ENCODE data around the gene ANGPTL2.

ANGPTL2 gene

GRCh38 chr9:127091526-127091925 lies 30.9 kb downstream of the ANGPTL2 start:
- H3F3A ChIP-seq (ENCODE audit: control insufficient read depth, insufficient read depth), result no peaks in the 10 kb centered on the region
- no peaks in the 10 kb centered on the region for H3K27me3 ChIP-seq (ENCODE audit: control insufficient read depth, low read length)
- H4K20me1 ChIP-seq (ENCODE audit: control insufficient read depth, insufficient read depth, low read depth, low read length), result no peaks in the 10 kb centered on the region
- H3K36me3 ChIP-seq (ENCODE audit: control insufficient read depth, low read length), result no peaks in the 10 kb centered on the region
- H3K9me3 ChIP-seq (ENCODE audit: control insufficient read depth, insufficient read depth, low read length), result no peaks in the 10 kb centered on the region
- no peaks in the 10 kb centered on the region for H3K79me2 ChIP-seq (ENCODE audit: control insufficient read depth, low read length)
- H3K4me3 ChIP-seq (ENCODE audit: low read length), result no peak overlapping the region
- H3K4me1 ChIP-seq (ENCODE audit: control insufficient read depth, low read length), result no peaks in the 10 kb centered on the region
- H3K4me2 ChIP-seq (ENCODE audit: low read length), result no peak overlapping the region
- no peak for TF ChIP-seq EZH2phosphoT487 (IDR thresholded peaks at IDR 0.05; ENCODE audit: borderline replicate concordance, low read length)
- TF ChIP-seq, protein P1, sequence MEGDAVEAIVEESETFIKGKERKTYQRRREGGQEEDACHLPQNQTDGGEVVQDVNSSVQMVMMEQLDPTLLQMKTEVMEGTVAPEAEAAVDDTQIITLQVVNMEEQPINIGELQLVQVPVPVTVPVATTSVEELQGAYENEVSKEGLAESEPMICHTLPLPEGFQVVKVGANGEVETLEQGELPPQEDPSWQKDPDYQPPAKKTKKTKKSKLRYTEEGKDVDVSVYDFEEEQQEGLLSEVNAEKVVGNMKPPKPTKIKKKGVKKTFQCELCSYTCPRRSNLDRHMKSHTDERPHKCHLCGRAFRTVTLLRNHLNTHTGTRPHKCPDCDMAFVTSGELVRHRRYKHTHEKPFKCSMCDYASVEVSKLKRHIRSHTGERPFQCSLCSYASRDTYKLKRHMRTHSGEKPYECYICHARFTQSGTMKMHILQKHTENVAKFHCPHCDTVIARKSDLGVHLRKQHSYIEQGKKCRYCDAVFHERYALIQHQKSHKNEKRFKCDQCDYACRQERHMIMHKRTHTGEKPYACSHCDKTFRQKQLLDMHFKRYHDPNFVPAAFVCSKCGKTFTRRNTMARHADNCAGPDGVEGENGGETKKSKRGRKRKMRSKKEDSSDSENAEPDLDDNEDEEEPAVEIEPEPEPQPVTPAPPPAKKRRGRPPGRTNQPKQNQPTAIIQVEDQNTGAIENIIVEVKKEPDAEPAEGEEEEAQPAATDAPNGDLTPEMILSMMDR (IDR thresholded peaks at IDR 0.05; ENCODE audit: low read depth, low read length, poor library complexity, severe bottlenecking), result no peak
- no peak overlapping the region for H3K27ac ChIP-seq (ENCODE audit: low read depth, low read length)
- no peaks in the 10 kb centered on the region for H3K9me2 ChIP-seq (replicated peaks; ENCODE audit: control insufficient read depth, low read length)

DNA sequence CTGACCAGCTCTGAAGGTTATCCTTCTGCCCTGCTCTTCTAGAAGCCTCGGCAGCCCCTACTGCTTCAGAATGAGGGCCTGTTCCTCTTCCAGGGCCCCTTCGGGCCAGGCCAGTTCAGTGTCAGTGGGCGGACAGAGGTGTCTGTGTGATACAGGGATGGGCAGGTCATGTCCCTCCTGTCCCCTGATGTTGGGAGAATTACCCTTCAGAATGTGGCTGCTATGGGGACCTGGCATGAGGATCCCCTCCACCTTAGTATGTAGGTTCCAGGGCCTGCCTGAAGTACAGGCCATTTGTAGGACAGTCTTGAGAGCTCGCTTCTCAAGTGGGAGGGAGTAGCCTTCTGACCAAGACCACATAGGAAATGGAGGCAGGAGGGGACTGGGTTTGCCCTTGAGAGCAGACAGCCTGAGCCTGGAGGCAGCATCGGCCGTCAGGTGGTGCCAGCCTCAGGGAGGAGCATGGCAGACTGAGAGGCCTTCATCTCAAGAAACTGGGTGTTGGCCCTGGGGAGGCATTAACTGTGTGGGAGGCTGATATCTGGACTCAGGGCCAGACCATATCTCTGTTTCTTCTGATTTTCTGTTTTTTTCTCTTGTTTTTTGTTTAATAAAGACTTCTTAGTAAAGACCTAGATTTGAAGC lies 32.0 kb downstream of the ANGPTL2 start:
- Histone ChIP-seq H3K4me3 (ENCODE audit: low read length) (no peak overlapping the region), H3F3A (ENCODE audit: control insufficient read depth, insufficient read depth) (no peaks in the 10 kb centered on the region), H3K27me3 (ENCODE audit: control insufficient read depth, low read length) (no peaks in the 10 kb centered on the region), H3K4me1 (ENCODE audit: control insufficient read depth, low read length) (no peaks in the 10 kb centered on the region), H3K4me2 (ENCODE audit: low read length) (no peak overlapping the region), H3K36me3 (ENCODE audit: control insufficient read depth, low read length) (no peaks in the 10 kb centered on the region), H3K9me2 (replicated peaks; ENCODE audit: control insufficient read depth, low read length) (no peaks in the 10 kb centered on the region), H3K79me2 (ENCODE audit: control insufficient read depth, low read length) (no peaks in the 10 kb centered on the region), H4K20me1 (ENCODE audit: control insufficient read depth, insufficient read depth, low read depth, low read length) (no peaks in the 10 kb centered on the region), H3K9me3 (ENCODE audit: control insufficient read depth, insufficient read depth, low read length) (no peaks in the 10 kb centered on the region), H3K27ac (ENCODE audit: low read depth, low read length) (no peak overlapping the region)
- TF ChIP-seq EZH2phosphoT487 (IDR thresholded peaks at IDR 0.05; ENCODE audit: borderline replicate concordance, low read length), result no peak
- TF ChIP-seq, protein P1 (IDR thresholded peaks at IDR 0.05; ENCODE audit: low read depth, low read length, poor library complexity, severe bottlenecking), result no peak

GRCh38 chr9:127089631-127090081 lies 32.8 kb downstream of the ANGPTL2 start:
- H3K9me2 ChIP-seq (replicated peaks; ENCODE audit: control insufficient read depth, low read length), result no peaks in the 10 kb centered on the region
- no peaks in the 10 kb centered on the region for H3K9me3 ChIP-seq (ENCODE audit: control insufficient read depth, insufficient read depth, low read length)
- H3K4me3 ChIP-seq (ENCODE audit: low read length), result no peak overlapping the region
- no peak overlapping the region for H3K4me2 ChIP-seq (ENCODE audit: low read length)
- no peaks in the 10 kb centered on the region for H3K27me3 ChIP-seq (ENCODE audit: control insufficient read depth, low read length)
- H3K79me2 ChIP-seq (ENCODE audit: control insufficient read depth, low read length), result no peaks in the 10 kb centered on the region
- no peaks in the 10 kb centered on the region for H3K36me3 ChIP-seq (ENCODE audit: control insufficient read depth, low read length)
- no peaks in the 10 kb centered on the region for H4K20me1 ChIP-seq (ENCODE audit: control insufficient read depth, insufficient read depth, low read depth, low read length)
- TF ChIP-seq EZH2phosphoT487 (IDR thresholded peaks at IDR 0.05; ENCODE audit: borderline replicate concordance, low read length), result no peak
- TF ChIP-seq, protein P1 (IDR thresholded peaks at IDR 0.05; ENCODE audit: low read depth, low read length, poor library complexity, severe bottlenecking), result no peak
- H3K4me1 ChIP-seq (ENCODE audit: control insufficient read depth, low read length), result no peaks in the 10 kb centered on the region
- no peaks in the 10 kb centered on the region for H3F3A ChIP-seq (ENCODE audit: control insufficient read depth, insufficient read depth)
- H3K27ac ChIP-seq (ENCODE audit: low read depth, low read length), result no peak overlapping the region
